G401 (cell line): ENCODE results near the gene GRK2. TPM values are rescaled to one million over a fixed set of nuclear protein-coding genes. Genes with fewer than 3 reads are reported as not detected.
"Not testable (repeated sequence)": the region's sequence is repeated elsewhere in the genome, so short reads cannot be mapped to it uniquely, and the experiment has no call there.

Experiments
- DNase-seq: peaks from one replicate; pipeline ENCODE4 v3.0.0-alpha.2; 2015; ENCODE audit warnings: low spot score
- in situ Hi-C: cut with HindIII; loops from 2 replicates; pipeline ENCODE4 v1.10.0; 2016; ENCODE audit warnings: low sequenced_read_pairs, mixed read lengths
- total RNA-seq: library from RNA; depleted of rRNA; stranded (reverse); fragments of >200 nt; shearing (Covaris generic); gene quantifications from 2 replicates; pipeline ENCODE4 v1.2.3, GENCODE V29; 2014

The GRK2 gene
- total RNA-seq, 1 experiment from 2014 or later: 48.8 TPM

DNA sequence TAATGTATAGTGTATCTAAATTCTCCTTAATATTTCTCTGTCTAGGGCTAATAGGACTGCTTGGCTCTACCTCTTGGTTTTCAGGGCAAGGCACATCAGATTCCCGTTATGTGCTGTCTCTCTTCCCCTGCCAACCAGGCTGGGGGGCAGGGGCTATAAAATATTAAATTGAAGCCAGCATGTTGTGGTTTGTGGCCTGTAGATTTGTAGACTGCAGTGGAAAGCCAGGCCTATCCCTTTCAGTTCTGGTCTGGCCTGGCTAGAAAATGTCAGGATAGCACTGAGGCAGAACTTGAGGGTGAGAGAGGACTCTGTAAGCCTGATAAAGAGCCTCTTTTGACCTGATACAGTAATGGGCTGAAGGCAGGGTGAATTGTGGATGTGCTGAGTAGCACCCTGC, 14.4 kb upstream of the GRK2 start:
- in situ Hi-C loops: loop anchor here (10.0 kb wide), 1 partner anchor 63 kb away; no protein-coding TSS in a partner anchor
- DNase-seq: no peak

DNA sequence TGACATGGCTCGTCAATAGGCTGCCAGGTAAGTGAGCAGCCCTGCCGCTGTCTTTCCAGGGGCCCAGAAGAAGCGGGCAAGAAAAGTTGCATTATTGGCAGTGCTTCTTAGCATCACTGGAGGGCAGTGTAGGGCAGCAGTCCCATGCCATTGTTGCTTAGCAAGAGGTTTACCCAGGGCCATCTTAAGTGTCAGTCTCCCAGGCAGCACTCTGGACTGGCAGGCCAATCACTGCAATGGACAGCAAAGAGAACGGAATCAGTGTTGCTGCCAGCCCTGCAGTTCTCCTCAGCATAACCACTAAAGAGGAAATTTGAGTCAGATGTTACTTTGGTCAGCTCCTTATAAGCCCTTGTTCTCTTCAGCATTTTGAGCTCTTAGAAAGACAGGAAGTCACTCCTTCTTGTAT, 13.4 kb upstream of the GRK2 start:
- DNase-seq: no peak
- in situ Hi-C loops: loop anchor here (10.0 kb wide), 1 partner anchor 62 kb away; no protein-coding TSS in a partner anchor

DNA sequence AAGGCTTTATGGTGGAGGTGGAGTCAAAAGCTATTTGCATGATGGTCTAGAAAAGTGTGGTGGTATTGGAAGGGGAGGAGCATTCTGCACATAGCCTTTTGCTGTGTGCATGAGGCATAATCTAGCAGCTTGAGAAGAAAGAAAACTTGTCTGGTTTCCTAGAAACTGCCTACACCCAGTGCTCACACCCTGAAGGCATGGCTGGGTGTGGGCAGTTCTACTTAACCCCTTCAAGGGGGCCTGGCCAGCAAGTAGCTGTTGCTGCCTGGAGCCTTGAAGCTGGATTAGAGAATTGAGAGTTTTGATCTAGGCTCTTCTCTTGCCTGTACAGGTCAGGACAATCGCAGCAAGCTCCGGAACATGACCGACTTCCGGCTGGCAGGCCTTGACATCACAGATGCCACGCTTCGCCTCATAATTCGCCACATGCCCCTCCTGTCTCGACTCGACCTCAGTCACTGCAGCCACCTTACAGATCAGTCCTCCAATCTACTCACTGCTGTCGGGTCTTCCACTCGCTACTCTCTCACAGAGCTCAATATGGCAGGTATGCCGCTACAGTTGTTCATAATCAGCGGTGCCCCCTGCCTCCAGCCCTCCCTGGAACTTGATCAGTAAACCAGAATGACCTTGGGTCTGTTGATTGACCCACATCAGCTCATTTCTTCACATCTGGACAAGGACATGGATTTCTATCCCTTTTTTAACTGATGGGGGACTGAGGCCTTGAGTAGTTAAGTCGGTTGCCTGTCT, 12.2 kb upstream of the GRK2 start:
- no peak for DNase-seq
- in situ Hi-C loops: loop anchor here (10.0 kb wide), 1 partner anchor 61 kb away; no protein-coding TSS in a partner anchor

DNA sequence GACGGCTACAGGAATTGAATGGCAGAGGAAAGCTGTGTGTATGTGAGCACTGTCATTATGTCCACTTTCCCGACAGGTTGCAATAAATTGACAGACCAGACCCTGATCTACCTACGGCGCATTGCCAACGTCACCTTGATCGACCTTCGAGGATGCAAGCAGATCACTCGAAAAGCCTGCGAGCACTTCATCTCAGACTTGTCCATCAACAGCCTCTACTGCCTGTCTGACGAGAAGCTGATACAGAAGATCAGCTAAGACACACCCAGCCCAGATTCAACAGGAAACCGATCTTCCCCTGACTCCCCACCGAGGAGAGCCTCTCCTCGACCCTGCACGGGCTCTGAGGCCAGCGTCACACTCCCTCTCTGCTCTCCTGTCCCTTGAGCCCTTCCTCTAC, 11.5 kb upstream of the GRK2 start:
- no peak for DNase-seq
- in situ Hi-C loops: loop anchor here (10.0 kb wide), 1 partner anchor 60 kb away; no protein-coding TSS in a partner anchor

DNA sequence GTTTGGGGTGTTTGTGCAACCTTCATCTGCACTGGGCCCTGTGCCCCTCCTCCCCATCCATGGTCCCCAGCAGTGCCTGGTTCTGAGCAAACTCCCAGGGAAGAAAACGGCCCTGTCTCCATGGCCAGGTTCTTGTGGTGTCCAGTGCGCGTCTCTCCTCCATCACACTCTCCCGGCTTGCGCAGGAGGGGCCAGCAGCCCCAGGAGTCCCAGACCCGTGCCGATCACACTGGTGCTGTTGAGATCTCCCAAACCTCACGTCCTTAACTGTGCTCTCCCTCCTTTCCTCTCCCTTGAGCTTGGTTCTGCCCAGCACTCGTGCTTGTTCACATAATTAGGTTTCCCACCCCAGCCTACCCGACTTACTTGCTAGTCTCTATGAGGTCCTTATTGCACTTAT, 10.9 kb upstream of the GRK2 start:
- in situ Hi-C loops: loop anchor here (10.0 kb wide), 1 partner anchor 59 kb away; no protein-coding TSS in a partner anchor
- no peak for DNase-seq

DNA sequence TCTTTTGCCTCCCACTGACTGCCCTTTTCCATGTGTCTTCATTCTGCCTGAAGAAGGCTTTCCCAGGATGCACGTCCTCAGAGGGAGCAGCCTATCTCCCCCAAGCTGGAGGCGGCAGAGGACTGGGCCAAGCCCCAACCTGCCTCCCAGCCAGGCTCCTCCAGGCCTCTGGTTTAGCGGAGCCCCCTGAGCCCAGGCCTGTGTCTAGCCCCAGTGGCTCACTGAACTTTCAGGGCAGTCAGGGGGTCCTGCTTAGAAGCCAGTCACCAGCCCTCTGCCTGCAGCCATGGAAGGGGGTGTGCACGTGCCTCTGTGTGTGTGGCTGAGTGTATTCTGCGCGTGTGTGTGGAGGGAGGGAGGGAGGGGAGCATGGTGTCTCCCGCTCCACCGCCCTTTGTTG, 10.4 kb upstream of the GRK2 start:
- DNase-seq: no peak
- in situ Hi-C loops: loop anchor here (10.0 kb wide), 1 partner anchor 59 kb away; no protein-coding TSS in a partner anchor

DNA sequence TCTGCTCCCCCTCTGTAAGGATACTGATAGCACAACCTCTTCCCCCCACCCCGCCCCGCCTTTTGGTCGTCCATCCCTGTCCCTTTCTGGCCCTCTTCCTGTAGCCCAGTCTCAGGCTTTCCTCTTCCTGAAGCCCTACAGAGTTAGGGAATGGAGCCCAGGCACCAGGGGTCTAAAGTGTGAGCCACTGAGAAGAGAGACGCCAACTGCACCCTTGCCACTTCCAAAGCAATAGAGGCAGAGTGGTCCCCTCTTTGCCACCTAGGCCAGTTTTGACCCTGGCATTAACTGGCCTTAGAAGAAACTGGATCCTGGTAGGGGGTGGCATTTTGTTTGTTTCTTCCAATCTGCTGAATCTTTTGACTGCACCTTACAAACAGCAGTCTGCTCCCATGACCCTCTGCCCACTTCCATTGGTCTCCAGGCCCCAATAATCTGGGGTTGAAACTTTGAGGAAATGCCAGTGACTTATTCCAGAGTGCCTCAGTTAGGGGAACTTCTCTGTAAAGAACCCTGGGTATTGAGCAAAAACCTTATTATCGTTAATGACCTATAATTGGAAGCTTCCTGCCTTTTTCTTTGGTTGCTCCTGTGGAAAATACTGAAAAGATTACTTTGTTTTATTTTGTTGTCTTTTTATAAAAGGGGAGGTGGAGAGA, 9.7 kb upstream of the GRK2 start:
- in situ Hi-C loops: loop anchor here (10.0 kb wide), 1 partner anchor 58 kb away; no protein-coding TSS in a partner anchor

DNA sequence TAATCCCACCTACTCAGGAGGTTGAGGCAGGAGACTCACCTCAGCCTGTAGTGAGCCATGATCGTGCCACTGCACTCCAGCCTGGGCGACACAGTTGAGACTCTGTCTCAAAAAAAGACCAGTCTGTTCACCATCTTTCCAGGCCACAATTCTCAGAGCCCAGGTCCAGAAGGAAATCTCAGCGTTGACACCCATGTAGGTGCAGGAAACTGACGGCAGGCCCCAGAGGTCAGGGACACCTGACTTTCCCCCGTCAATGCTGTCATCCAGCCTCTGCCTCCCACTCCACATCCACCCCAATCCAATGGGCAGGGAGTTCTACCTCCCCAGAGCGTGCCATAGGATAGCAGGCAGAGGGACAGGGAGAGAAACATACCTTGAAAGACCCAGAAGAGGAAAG, 5.9 kb upstream of the GRK2 start:
- DNase-seq: no peak
- in situ Hi-C loops: no loop called here

More for the DNA sequence above, 9.7 kb upstream of the GRK2 start:
- DNase-seq: no peak

DNA sequence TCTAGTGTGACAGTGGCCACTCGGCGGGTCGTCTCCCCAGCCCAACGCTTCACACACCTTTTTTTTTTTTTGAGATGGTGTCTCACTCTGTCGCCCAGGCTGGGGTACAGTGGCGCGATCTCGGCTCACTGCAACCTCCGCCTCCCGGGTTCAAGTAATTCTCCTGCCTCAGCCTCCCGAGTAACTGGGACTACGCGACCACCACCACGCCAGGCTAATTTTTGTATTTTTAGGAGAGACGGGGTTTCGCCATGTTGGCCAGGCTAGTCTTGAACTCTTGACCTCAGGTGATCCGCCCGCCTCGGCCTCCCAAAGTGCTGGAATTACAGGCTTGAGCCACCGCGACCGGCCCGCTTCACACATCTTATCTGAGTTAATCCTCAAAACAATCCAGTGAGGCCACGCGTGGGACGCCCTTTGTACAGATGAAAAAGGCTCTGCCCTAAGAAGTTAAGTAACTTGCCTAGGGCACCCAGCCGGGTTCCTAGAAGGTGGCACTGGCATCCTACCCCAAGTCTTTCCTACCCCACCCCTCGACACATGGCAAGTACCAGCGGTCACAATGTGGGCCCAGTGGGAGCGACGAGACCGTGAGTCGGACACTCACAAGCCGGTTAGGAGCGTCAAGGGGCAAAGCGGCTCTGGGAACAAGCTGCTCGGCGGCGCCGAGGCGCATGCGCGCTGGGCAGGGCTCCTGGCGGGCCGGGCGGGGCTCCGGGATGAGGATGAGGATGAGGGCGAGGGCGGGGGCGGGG, 5.2 kb upstream of the GRK2 start:
- DNase-seq: peak; percentile 73

DNA sequence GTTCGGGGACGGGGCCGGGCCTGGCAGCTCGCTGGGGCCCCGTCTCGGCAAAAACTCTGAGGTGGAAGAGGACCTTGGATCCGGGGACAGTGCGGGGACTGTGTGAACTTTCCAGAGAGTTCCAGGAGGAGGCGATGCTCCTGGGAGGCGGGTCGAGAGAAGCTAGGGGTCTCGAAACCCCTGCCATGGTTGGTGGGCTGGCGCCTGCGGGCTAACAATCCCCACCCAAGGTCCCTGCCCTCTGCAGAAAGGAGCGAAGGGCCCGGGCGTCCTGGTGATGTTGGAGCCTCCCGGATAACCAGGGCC, 4.7 kb upstream of the GRK2 start:
- DNase-seq: no peak
- in situ Hi-C loops: no loop called here

More for the DNA sequence above, 5.2 kb upstream of the GRK2 start:
- in situ Hi-C loops: not testable (repeated sequence)

DNA sequence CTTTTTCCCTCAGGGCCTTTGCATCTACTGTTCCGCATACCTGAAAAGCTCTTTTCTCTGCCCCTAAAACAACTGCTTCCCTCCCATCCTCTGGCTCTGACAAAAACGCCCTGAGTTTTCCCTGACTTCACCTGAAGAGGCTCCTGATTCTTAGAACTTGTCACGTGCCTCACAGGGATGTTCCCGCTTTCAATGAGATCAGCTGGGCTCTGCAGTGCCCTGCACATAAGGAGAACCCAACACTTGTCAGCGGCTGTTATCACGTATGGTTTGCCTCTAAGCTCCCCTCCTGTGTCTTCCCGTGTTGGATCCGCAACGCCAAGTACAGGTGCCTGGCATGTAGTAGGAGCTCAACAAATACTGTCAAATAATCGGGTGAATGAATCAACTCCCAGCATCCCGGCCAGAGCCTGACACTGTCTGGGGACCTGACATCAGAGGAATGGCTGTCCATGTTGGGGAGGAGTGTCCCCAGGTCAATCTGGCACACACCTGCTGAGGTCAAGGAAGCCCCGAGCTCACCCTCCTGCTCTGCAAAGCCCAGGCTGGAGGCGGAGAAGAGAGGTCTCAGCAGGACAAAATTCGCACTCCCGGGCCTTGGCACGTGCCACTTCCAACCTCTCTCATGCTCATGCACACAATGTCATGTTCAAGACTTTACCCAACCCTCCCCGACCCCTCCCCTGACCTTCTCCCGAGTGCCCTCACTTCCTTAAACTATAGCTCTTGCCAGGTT, 4.2 kb upstream of the GRK2 start:
- DNase-seq: peak; percentile 67
- in situ Hi-C loops: no loop called here

DNA sequence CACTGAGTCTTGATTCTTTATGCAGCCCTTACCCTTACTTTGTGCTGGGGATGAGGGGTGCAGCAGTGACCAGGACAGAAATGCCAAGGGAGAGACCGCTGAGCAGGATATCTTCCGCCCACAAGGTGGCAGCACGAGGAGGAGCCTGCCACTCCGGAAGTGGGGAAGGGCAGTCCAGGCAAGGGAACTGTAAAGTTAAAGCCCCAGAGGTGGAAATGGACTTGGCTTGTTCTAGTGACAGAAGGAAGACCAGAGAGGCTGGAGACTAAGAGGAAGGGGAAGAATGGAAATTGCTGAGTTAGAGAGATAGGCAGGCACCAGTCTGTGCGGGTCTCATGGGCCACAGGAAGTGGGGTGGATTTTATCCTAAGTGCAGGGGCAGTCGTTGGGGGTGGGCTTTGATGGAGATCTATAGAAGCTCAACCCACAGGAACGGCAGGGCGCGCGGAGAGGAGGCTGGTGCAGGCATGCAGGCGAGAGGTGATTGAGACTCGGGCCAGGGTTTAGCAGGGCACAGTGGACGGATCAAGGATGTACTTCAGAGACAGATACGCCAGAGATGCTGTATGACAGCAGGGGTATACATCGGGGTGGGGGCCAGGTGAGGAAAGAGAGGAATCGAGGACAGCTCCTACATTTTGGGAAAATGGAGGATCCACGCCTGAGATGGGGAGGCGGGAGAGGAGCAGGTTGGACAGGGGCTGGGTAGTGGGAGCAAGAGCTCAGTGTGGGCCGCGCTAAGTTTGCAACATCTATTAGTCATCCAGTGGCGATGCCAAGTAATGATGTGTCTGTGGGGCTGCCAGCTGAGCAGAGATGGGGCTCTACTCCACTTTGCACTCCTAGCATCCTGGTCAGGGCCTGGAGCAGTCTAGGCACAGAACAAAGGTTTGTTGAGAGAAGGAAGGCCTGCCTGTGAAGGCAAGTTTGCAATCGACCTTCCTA, 3.3 kb upstream of the GRK2 start:
- in situ Hi-C loops: no loop called here
- peak; percentile 82 for DNase-seq

DNA sequence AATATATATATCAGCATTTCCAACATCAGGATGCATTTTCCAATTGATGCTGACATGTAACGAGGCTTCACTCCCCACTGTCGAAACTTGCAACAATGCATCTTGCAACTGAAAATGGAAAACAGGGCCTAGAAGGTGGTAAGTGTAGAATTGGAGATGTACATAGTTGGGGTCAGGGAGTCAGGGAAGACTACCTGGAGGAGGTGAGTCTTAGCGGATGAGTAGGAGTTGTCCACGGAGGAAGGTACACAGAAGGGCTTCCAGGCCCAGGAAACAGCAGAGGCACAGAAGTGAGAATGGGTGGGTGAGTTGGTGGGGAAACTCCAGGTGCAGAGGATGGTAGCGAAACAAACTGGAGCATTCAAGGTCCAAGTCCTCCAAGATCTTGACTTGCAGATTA, 2.0 kb upstream of the GRK2 start:
- DNase-seq: no peak
- in situ Hi-C loops: no loop called here

DNA sequence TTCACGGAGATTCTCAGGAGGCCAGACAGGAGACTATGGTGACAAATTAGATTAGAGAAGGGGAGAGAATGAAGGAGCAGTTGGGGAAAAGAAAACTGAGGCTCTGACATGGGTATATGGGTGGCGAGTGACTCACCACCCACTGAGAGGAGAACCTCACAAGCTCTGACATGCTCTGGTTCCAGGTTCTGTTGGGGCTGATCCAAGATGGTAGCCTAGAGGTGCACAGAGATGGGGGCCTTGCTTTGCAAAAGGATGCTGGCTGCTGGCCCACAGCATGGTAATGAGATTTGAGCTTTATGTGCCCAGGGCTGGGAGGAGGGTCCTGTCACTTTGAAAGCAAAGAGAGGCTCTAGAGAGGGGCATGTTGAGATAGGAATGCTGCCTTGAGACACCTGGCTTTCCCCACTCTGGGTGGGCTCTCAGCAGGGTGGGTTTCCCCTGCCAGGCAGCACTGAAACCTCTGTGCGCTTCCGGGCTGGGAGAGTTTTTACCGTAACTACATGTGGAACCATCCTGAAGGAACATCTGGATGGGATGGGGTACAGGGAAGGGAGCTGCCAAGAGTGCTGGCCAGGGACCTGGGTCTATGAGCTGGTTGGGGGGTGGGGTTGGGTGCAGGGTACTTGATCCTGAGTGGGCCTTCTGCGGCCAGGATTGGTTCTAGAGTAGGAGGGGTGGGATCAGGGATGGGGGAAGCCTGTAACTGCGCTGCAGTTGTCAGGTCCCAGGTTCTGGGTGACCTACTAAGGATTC, 1.2 kb upstream of the GRK2 start:
- no peak for DNase-seq
- in situ Hi-C loops: no loop called here

DNA sequence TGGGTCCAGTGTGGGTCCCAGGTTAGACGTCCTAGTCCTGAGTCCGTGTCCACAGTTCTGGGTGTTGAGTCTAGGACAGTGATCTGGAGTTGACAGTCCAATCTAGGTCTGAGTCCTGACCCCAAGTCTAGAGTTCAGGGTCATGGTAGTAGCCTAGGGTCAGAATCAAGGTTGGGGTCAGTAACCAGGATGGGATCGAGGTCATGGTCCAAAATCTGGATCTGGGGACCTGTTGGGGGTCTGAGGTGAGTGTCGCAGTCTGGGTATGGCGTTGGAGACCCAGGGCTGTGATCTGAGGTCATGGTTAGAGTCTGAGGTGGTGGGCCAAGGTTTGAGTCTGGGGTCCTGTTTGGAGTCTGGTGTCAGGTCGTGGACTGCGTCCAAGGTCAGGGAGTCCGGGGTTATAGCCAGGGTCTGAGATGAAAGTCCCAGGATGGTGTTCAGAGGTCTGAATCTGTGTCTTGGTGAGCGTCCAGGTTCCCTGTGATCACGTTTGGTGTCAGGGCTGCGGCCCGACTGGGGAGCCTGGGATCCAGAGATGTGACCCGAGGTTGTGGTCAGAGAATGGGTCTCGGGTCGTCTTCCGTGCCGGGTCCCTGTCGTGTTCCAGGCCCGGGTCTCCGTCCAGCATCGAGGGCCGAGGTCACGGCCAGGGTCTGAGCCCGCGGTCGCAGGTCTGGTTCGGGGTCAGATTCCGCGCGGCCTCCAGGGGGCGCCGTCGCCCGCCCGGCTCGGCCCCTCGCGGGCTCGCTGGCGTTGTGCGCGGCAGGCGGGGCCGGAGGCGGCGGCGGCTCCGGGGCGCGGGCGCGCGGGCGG, 432 bp upstream of the GRK2 start:
- in situ Hi-C loops: no loop called here
- peak; percentile 62 for DNase-seq

DNA sequence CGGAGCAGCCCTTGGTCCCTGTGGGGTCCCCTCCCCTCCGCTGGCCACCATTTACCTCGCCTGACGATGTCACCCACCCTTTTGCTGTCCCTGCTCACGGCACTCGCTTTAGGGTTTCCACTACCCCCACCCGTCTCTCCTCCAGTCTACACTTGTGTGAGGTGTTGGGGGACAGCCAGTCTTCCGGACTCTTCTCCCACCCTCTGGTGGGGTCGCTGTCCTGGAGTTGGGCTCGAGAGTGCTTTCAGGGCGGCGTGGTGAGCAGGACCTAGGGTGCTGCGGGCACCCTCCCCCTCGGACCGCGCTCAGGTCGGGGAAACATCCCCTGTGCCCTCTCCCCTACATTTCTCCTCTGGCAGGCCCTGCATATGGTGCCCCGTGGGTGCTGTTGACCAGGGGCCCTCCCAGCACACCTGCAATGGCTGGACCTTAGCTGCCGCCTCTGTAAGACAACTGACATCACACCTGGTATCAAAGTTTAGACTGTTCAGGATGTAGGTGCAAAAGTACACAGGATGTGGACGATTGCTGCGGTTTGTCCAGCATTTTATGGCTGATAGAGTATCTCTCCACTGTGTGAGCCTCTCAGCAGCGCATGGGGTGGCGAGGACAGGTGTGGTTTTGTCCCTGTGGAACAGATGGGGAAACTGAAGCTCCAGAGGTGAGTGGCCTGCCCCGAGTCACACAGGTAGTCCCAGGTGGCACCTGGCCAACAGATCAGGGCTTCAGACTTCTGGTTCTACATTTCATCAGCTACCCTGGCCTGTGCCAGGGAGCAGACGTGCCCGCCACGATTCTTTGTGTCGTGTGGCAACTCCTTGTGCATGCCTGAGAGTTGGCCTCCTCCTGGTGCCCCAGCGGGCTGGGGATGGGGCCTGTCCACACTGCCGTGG, 1.2 kb downstream of the GRK2 start:
- in situ Hi-C loops: no loop called here
- peak; percentile 50 for DNase-seq
